Panc1 (cell line): ENCODE results near the gene SFXN3.

ENCODE experiments used
- POLR2AphosphoS5 ChIP-seq: IDR thresholded peaks from 2 replicates; pipeline ENCODE4 v1.6.1; 2012; ENCODE audit warnings: mild to moderate bottlenecking, low read depth, low read length, moderate library complexity
- TF ChIP-seq, protein P1 (sequence below): fragments of 450-650 bp; IDR thresholded peaks from 2 replicates; pipeline ENCODE4 v1.5.1; 2017; ENCODE audit warnings: mild to moderate bottlenecking

DNA sequence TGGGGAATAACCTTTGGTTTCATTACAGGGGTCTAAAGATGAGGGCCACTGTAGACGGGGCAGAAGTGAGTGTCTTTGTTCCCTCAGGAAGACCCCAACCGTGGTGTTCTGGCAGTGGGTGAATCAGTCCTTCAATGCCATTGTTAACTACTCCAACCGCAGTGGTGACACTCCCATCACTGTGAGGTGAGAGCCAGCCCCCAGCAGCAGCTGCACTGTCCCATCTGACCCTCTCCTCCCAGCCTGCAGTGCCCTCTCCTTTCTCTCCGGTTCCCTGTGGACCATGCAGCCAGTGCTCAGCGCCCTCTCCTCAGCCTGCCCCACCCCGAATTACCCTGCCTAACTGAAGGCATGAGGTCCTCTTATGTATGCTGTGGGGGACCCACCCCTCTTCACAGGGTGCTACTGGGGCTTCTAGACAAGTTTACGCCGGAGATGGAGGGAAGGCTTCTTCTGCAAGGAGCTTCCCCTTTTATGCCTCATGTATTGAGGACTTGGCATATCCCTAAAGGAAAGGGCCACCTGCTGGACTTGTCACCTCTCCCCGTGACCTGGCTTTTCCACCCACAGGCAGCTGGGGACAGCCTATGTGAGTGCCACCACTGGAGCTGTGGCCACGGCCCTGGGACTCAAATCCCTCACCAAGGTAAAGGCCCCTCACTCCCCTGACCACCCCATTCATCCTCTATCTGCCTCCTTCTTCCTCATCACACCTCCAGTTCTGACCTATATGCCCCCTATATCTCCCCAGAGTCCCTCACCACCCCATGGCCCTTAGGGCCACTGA is 5.1 kb downstream of the SFXN3 start:
- TF ChIP-seq, protein P1, sequence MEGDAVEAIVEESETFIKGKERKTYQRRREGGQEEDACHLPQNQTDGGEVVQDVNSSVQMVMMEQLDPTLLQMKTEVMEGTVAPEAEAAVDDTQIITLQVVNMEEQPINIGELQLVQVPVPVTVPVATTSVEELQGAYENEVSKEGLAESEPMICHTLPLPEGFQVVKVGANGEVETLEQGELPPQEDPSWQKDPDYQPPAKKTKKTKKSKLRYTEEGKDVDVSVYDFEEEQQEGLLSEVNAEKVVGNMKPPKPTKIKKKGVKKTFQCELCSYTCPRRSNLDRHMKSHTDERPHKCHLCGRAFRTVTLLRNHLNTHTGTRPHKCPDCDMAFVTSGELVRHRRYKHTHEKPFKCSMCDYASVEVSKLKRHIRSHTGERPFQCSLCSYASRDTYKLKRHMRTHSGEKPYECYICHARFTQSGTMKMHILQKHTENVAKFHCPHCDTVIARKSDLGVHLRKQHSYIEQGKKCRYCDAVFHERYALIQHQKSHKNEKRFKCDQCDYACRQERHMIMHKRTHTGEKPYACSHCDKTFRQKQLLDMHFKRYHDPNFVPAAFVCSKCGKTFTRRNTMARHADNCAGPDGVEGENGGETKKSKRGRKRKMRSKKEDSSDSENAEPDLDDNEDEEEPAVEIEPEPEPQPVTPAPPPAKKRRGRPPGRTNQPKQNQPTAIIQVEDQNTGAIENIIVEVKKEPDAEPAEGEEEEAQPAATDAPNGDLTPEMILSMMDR = no peak
- no peak for TF ChIP-seq POLR2AphosphoS5
